Chondrocyte (in vitro differentiated cells): ENCODE data around the gene SELPLG. TPM values are rescaled to one million over a fixed set of nuclear protein-coding genes. Genes with fewer than 3 reads are reported as not detected.
"Not testable (repeated sequence)": the region's sequence is repeated elsewhere in the genome, so short reads cannot be mapped to it uniquely, and the experiment has no call there.

Source experiments
- DNase-seq: peaks from one replicate; pipeline ENCODE4 v3.0.0; 2021; ENCODE audit warnings: mixed read lengths, low spot score
- H3K27ac Mint-ChIP-seq: one replicate; pipeline ENCODE4 v1.8.0; 2021; ENCODE audit warnings: mild to moderate bottlenecking, moderate library complexity, mixed read lengths; ENCODE audit not compliant: unreplicated experiment
- H3K27me3 Mint-ChIP-seq: 2 replicates; pipeline ENCODE4 v1.8.0; 2021; ENCODE audit warnings: low read depth, mixed read lengths
- H3K36me3 Mint-ChIP-seq: 2 replicates; pipeline ENCODE4 v1.8.0; 2021; ENCODE audit warnings: low read depth, mixed read lengths
- H3K4me1 Mint-ChIP-seq: 2 replicates; pipeline ENCODE4 v1.8.0; 2021; ENCODE audit warnings: low read depth, mild to moderate bottlenecking, mixed read lengths
- H3K4me3 Mint-ChIP-seq: one replicate; pipeline ENCODE4 v1.8.0; 2021; ENCODE audit warnings: mild to moderate bottlenecking, moderate library complexity, mixed read lengths; ENCODE audit not compliant: unreplicated experiment
- H3K9me3 Mint-ChIP-seq: 2 replicates; pipeline ENCODE4 v1.8.0; 2021; ENCODE audit warnings: low read depth, mixed read lengths
- total RNA-seq: library from RNA; stranded (reverse); gene quantifications from 3 replicates; pipeline ENCODE4 v1.2.1, GENCODE V29; 2021
- TF ChIP-seq, protein P1 (sequence below): fragments of 200-600 bp; sonication (generic); IDR thresholded peaks from 2 replicates; pipeline ENCODE4 v1.5.0; 2021; ENCODE audit warnings: antibody characterized with exemption, mild to moderate bottlenecking, moderate library complexity

Gene SELPLG
- total RNA-seq, 1 donor from 2014 or later: 3.2 TPM

DNA sequence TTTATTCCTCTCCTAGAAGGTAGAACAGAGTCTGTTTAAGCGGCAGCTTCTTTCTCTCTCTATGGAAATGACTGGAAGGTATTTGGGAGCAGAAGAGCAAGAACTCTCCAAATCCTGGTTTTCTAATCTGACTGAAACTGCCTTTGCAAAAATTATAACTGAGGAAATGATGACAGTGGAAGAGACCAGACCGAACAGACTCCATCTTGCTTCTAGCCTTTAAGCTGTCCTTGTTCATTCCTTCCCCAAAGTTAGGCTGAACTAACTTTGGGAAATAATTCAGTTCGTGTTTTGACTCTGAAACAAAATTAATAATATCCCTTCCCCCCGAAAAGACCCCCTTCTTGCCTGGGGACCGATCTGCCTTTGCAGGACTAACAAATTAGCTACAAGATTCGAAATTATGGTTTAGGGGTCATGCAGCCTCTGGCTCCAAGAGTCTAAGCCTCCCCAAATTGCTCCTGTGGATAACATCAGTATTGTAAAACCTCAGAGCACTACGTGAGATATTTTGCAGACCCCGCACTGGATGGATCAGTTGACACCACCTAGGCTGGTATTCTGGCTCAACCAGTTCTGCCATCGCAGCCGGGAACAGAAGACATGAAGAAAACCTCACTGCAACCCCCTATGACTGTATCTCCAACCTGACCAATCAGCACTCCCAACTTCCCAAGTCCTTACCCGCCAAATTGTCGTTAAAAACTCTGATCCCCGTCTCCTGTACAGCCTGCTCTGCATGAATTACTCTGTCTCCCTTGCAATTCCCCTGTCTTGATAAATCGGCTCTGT, 14.1 kb downstream of the SELPLG start:
- no peak for DNase-seq
- TF ChIP-seq, protein P1, sequence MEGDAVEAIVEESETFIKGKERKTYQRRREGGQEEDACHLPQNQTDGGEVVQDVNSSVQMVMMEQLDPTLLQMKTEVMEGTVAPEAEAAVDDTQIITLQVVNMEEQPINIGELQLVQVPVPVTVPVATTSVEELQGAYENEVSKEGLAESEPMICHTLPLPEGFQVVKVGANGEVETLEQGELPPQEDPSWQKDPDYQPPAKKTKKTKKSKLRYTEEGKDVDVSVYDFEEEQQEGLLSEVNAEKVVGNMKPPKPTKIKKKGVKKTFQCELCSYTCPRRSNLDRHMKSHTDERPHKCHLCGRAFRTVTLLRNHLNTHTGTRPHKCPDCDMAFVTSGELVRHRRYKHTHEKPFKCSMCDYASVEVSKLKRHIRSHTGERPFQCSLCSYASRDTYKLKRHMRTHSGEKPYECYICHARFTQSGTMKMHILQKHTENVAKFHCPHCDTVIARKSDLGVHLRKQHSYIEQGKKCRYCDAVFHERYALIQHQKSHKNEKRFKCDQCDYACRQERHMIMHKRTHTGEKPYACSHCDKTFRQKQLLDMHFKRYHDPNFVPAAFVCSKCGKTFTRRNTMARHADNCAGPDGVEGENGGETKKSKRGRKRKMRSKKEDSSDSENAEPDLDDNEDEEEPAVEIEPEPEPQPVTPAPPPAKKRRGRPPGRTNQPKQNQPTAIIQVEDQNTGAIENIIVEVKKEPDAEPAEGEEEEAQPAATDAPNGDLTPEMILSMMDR: no peak
- Mint-ChIP-seq H3K9me3 (peaks cover 4% of the 10 kb centered on the region), H3K4me1 (peaks cover 25% of the 10 kb centered on the region), H3K4me3 (no peak overlapping the region), H3K27me3 (no peaks in the 10 kb centered on the region), H3K36me3 (peaks cover 3% of the 10 kb centered on the region), H3K27ac (no peak overlapping the region)

DNA sequence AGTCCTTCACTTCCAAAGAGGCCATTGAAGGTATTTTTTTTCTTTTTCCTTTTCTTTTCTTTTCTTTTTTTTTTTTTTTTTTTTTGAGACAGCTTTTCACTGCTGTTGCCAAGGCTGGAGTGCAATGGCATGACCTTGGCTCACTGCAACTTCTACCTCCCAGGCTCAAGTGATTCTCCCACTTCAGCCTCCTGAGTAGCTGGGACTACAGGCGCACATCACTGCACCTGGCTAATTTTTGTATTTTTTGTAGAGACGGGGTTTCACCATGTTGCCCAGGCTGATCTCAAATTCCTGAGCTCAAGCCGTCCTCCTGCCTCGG, 14.8 kb downstream of the SELPLG start:
- not testable (repeated sequence) for DNase-seq, H3K36me3 Mint-ChIP-seq, H3K4me3 Mint-ChIP-seq, H3K27me3 Mint-ChIP-seq, H3K9me3 Mint-ChIP-seq
- Mint-ChIP-seq H3K27ac (peak overlapping the region; percentile 20), H3K4me1 (peaks cover 25% of the 10 kb centered on the region)

DNA sequence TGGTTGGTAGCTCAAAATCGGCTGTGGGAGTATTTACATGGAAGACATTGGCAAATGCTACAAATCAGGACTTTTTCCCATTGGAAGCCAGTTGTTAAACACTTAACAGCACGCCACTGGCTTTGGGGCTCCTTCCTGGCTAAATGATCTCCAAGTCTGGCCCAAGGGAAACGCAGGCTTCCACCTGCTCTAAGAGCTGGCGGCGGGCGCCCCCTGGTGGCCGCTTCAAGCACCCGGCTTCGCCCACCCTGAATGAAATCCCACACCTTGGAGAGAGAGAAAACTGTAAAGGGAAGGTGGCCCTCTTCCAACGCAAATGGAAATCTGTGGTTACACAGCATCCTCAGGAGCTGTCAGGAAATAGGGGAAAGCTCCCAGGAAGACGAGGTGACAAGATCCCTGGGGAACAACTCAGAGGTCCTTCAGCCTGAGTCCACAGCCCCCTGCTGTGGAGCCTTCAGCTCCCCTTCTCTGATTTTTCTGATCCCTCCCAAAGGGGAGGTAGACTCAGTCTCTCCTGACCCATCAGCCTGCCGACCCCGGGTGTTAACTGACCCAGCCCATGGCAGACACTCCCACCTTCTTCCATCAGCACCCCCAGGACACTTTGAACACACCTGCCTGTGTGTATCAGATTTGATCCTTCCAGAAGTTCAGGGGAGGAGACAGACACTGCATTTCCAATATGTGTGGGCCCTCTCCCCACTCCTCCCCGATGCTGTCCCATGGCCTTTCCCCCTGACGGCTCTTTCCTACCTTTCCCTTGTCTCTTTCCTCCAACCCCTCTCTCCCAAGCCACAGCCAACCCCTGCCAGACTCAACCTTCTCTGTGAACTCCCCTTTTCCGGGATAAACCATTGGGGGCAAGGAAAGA, 15.4 kb downstream of the SELPLG start:
- peak overlapping the region; percentile 20 for H3K27ac Mint-ChIP-seq
- H3K4me1 Mint-ChIP-seq: peaks cover 29% of the 10 kb centered on the region

DNA sequence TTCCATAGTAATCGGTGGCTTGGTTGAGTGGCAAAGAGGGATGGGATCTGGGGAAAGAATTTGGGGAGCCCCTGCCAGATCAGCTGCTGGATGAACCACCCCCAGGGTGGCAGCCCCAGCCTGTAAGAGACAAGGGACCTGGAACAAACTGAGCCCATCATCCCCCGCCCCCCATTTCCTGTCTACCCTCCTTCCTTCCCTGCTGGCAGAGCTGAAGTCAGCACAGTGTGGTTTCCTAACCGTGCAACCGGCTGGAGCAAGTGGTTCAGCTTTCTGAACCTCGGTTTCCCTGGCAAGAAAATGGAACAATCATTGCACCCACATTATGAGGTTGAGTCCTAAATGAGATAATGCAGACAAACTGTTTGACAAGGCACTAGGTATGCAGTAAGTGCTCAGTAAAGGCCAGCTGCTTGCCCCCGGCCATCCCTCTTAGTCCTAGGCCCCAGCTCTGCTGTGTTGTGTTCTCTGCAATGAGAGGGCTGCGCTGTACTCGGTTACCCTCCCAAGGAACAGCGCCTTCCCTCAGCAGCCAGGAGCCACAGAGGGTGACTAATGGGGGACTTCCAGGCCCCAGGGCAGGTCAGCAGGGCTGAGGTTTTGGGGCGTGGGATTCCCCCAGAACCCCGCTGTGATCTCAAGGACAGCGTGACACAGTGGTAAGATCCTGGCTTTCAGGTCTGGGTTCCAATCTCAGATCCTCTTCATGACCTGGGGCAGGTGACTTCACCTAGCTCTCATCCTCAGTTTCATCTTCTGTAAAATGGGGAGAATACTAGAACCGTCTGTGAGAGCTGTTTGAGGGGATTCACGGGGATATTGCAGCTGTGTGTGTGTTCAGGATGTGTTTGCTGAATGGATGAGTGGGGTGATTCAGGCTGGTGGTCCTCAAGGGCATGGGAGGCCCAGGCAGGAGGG, 16.5 kb downstream of the SELPLG start:
- Mint-ChIP-seq H3K4me1 (peaks cover 34% of the 10 kb centered on the region), H3K27me3 (no peaks in the 10 kb centered on the region), H3K36me3 (peaks cover 3% of the 10 kb centered on the region), H3K4me3 (no peak overlapping the region), H3K9me3 (peaks cover 4% of the 10 kb centered on the region), H3K27ac (peak overlapping the region; percentile 50)
- DNase-seq: no peak
- TF ChIP-seq, protein P1: no peak

More for the DNA sequence above, 15.4 kb downstream of the SELPLG start:
- Mint-ChIP-seq H3K36me3 (peaks cover 3% of the 10 kb centered on the region), H3K4me3 (no peak overlapping the region), H3K27me3 (no peaks in the 10 kb centered on the region), H3K9me3 (peaks cover 4% of the 10 kb centered on the region)
- TF ChIP-seq, protein P1: peak; percentile 98
- no peak for DNase-seq

DNA sequence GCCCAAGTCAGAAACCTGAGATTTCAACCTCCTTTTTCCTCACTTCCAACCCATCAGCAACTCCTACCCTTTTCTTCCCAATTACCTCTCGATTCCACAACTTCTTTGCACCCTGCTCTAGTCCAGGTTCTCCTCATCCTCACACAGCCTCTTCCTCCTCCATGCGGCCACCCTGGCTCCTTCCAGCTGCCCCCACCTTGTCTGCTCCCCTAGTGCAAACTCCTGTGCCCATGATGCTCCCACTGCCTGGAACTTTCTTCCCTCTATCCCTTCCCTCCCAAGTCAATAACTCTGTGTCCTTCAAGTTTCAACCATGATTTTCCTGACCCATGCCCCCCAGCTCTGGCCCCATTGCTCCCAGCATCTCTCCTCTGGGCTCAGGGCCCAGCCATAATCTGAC, 17.3 kb downstream of the SELPLG start:
- peaks cover 43% of the 10 kb centered on the region for H3K4me1 Mint-ChIP-seq
- TF ChIP-seq, protein P1: no peak
- no peak overlapping the region for H3K27ac Mint-ChIP-seq
- peaks cover 3% of the 10 kb centered on the region for H3K36me3 Mint-ChIP-seq
- peaks cover 4% of the 10 kb centered on the region for H3K9me3 Mint-ChIP-seq
- no peak overlapping the region for H3K4me3 Mint-ChIP-seq
- no peak for DNase-seq
- H3K27me3 Mint-ChIP-seq: no peaks in the 10 kb centered on the region
